Tibial nerve (tissue), 4 donors: Measurements from ENCODE around the gene BCR.

ENCODE experiments used
- EP300 ChIP-seq, 2 donors: sonication (generic); formaldehyde crosslinking; IDR thresholded peaks; one replicate each; pipeline ENCODE4 v1.6.1; 2017; ENCODE audit warnings: antibody characterized with exemption in 2 of 2, mild to moderate bottlenecking in 1 of 2
- POLR2A ChIP-seq, 2 donors: fragments of 450-650 bp; IDR thresholded peaks; one replicate each; pipeline ENCODE4 v1.6.1; 2017; ENCODE audit warnings: antibody characterized with exemption in 2 of 2, mild to moderate bottlenecking in 2 of 2, moderate library complexity in 2 of 2
- TF ChIP-seq, protein P1 (sequence below), 5 experiments: fragments of 200-600 bp in 3 of 5; fragments of 450-650 bp in 2 of 5; sonication (generic) in 3 of 5; IDR thresholded peaks; one replicate each; pipeline ENCODE4 v1.5.1; 2016 to 2019; ENCODE audit warnings: antibody characterized with exemption in 5 of 5, mild to moderate bottlenecking in 3 of 5, moderate library complexity in 2 of 5

DNA sequence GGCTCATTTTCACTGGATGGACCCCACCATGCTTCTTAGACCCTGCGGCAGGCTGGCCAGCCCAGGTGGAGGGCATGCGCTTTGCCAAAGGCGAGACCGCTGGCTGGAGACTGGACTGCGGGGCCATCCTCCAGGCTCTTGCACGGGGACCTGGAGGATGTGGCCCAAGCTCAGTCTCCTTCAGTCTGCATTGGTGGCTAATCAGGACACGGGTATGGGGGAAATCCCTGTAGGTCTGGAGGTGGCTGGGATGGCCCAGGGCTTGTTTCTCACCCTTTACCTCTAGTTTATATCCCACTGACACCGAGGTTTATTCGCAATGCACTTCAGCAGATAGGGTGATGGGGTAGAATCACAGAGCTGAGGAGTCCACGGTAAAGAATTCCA is 45.0 kb downstream of the BCR start:
- TF ChIP-seq, protein P1, sequence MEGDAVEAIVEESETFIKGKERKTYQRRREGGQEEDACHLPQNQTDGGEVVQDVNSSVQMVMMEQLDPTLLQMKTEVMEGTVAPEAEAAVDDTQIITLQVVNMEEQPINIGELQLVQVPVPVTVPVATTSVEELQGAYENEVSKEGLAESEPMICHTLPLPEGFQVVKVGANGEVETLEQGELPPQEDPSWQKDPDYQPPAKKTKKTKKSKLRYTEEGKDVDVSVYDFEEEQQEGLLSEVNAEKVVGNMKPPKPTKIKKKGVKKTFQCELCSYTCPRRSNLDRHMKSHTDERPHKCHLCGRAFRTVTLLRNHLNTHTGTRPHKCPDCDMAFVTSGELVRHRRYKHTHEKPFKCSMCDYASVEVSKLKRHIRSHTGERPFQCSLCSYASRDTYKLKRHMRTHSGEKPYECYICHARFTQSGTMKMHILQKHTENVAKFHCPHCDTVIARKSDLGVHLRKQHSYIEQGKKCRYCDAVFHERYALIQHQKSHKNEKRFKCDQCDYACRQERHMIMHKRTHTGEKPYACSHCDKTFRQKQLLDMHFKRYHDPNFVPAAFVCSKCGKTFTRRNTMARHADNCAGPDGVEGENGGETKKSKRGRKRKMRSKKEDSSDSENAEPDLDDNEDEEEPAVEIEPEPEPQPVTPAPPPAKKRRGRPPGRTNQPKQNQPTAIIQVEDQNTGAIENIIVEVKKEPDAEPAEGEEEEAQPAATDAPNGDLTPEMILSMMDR (IDR thresholded peaks at IDR 0.05) = no peak
- TF ChIP-seq POLR2A (IDR thresholded peaks at IDR 0.05) (no peak), EP300 (IDR thresholded peaks at IDR 0.05) (no peak)
